Measurements from ENCODE around the gene CIC. TPM values are rescaled to one million over a fixed set of nuclear protein-coding genes. Genes with fewer than 3 reads are reported as not detected.
A peak's percentile ranks its signal among the peaks of the same experiment; 100 is the strongest.

CIC gene
- total and polyA plus RNA-seq, 2 of the 13 experiments (the other 11 are each of a cell fraction or from before 2014, with no cell fraction given), result 5.9 to 8.0 TPM

DNA sequence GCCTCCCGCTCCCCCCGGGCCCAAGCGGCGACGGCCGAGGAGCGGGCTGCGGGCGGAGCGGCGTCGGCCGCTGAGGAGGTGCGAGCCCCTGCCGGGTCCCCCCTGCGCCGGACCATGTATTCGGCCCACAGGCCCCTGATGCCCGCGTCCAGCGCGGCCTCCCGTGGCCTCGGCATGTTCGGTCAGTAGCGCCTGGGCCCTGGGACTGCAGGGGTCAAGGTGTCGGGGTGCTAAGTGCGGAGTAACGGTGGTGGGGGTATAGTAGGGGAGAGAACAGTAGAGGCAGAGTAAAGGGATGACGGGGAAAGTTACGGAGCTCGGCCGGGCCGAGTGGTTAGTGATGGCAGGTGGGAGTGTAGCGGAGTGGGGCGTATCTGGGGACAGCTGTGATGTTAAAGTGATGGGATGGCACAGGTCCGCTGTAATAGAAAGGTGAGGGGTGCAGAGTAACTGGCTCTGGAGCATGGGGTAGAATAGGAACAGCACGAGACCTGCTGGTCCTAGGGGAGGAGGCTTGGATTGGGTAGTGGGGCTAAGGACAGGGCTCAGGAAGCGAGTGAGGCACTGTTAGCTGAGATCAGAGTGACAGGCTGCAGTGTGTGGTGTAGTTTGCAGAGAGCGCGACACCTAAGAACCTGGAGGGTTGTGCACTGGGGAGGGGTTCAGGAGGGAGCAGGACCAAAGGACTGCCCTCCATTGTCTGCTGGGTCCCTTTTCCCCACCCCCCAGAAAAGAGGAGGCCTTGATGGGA is 15.7 kb downstream of the CIC start:
- 9% methylated on average over 23 of the region's 41 CpGs for WGBS (ENCODE audit: low lambda C conversion rate)
- peaks cover 11% of the 10 kb centered on the region; the same call in 1 of the 2 replicates for H4K20me1 ChIP-seq (ENCODE audit: insufficient read depth, low read length)
- FAIRE-seq (no peak), DNase-seq (ENCODE audit: low spot score) (no peak), ATAC-seq (no peak)
- POLR2A ChIA-PET, result interaction anchor here (1.7 kb wide), 1 partner anchor 41 kb away, joined by 9 read pairs; the partner anchor contains the start of gene GSK3A
- H3K9ac ChIP-seq (ENCODE audit: insufficient read depth, low read depth, low read length), result peak overlapping the region; percentile 67
- H3K27ac ChIP-seq (ENCODE audit: extremely low read length, insufficient read depth, low read length), result peak overlapping the region; percentile 42
- BruUV-seq (replicated peaks), result no TSS peak
- CTCF ChIA-PET (ENCODE audit: low intra/inter-chr PET ratio, low total read pairs), result no interaction called here
- H3K4me2 ChIP-seq (ENCODE audit: low read depth, low read length), result peak overlapping the region; percentile 84
- intact Hi-C loops (cut with micrococcal nuclease; ENCODE audit: unreplicated experiment) (no loop called here), in situ Hi-C loops (cut with HindIII; ENCODE audit: extremely low pct_ligation_motif_present, low pct_unique_long_range_greater_than_20kb) (loop anchor here (5.0 kb wide), 1 partner anchor 32 kb away; no protein-coding TSS in a partner anchor)
- peaks cover 16 to 31% of the 10 kb centered on the region in 2 experiments; a peak in 4 of 5 replicates for H3K36me3 ChIP-seq (replicated peaks in 1 of 2; ENCODE audit: control insufficient read depth in 1 of 2, insufficient read depth in 2 of 2, low read length in 2 of 2)
- H3K4me3 ChIP-seq (replicated peaks in 1 of 3; ENCODE audit: insufficient read depth in 1 of 3, low read depth in 2 of 3, low read length in 3 of 3), result peak overlapping the region; percentile 60 to 85 (median 82)
- no peak overlapping the region for H2AFZ ChIP-seq (ENCODE audit: low read length)
- H3K9me3 ChIP-seq (ENCODE audit: low read length), result no peaks in the 10 kb centered on the region
- no peaks in the 10 kb centered on the region; a peak in 1 of 5 replicates for H3K27me3 ChIP-seq (ENCODE audit: control insufficient read depth in 1 of 2, insufficient read depth in 2 of 2, low read length in 2 of 2)
- H3K4me1 ChIP-seq (ENCODE audit: insufficient read depth, low read length), result peaks cover 42% of the 10 kb centered on the region
- H3K79me2 ChIP-seq (ENCODE audit: insufficient read depth, low read length), result peaks cover 29% of the 10 kb centered on the region
- no peak for TF ChIP-seq HMG20B (CRISPR knock-in tag; conservative IDR thresholded peaks at IDR 0.05)
- no peak for TF ChIP-seq PRMT3 (CRISPR knock-in tag; IDR thresholded peaks at IDR 0.05; ENCODE audit: borderline replicate concordance, low read depth)
- peak; percentile 11; the same call in 1 of the 2 replicates for TF ChIP-seq ZSCAN21 (CRISPR knock-in tag; IDR thresholded peaks at IDR 0.05; ENCODE audit: borderline replicate concordance)
- peak; percentile 21 to 27; a peak in 2 of 4 replicates for TF ChIP-seq POLR2A (IDR thresholded peaks at IDR 0.05; ENCODE audit: insufficient read depth in 1 of 2, low read depth in 2 of 2, low read length in 2 of 2)
- peak; percentile 33 for TF ChIP-seq PCBP2 (optimal IDR thresholded peaks at IDR 0.05; ENCODE audit: low read depth, low read length, poor library complexity, severe bottlenecking)
- TF ChIP-seq THAP11 (CRISPR knock-in tag; IDR thresholded peaks at IDR 0.05), result no peak
- TF ChIP-seq NR2F1 (CRISPR knock-in tag; IDR thresholded peaks at IDR 0.05), result 0 out of 4 replicates have a peak, but pooled peaks of 1 of the 2 experiments have one; percentile 27
- 0 out of 2 replicates have a peak, but pooled peaks have one; percentile 37 for TF ChIP-seq HDAC1 (CRISPR knock-in tag; IDR thresholded peaks at IDR 0.05)
- TF ChIP-seq, protein P1, sequence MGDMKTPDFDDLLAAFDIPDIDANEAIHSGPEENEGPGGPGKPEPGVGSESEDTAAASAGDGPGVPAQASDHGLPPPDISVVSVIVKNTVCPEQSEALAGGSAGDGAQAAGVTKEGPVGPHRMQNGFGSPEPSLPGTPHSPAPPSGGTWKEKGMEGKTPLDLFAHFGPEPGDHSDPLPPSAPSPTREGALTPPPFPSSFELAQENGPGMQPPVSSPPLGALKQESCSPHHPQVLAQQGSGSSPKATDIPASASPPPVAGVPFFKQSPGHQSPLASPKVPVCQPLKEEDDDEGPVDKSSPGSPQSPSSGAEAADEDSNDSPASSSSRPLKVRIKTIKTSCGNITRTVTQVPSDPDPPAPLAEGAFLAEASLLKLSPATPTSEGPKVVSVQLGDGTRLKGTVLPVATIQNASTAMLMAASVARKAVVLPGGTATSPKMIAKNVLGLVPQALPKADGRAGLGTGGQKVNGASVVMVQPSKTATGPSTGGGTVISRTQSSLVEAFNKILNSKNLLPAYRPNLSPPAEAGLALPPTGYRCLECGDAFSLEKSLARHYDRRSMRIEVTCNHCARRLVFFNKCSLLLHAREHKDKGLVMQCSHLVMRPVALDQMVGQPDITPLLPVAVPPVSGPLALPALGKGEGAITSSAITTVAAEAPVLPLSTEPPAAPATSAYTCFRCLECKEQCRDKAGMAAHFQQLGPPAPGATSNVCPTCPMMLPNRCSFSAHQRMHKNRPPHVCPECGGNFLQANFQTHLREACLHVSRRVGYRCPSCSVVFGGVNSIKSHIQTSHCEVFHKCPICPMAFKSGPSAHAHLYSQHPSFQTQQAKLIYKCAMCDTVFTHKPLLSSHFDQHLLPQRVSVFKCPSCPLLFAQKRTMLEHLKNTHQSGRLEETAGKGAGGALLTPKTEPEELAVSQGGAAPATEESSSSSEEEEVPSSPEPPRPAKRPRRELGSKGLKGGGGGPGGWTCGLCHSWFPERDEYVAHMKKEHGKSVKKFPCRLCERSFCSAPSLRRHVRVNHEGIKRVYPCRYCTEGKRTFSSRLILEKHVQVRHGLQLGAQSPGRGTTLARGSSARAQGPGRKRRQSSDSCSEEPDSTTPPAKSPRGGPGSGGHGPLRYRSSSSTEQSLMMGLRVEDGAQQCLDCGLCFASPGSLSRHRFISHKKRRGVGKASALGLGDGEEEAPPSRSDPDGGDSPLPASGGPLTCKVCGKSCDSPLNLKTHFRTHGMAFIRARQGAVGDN (CRISPR knock-in tag; IDR thresholded peaks at IDR 0.05), result peak; percentile 59
- no peak for TF ChIP-seq ZNF337 (CRISPR knock-in tag; IDR thresholded peaks at IDR 0.05; ENCODE audit: borderline replicate concordance, low read depth)
- peak; percentile 25; the same call in 1 of the 2 replicates for TF ChIP-seq ZNF501 (CRISPR knock-in tag; IDR thresholded peaks at IDR 0.05)
- TF ChIP-seq ZBTB33 (CRISPR knock-in tag; IDR thresholded peaks at IDR 0.05), result no peak
- no peak for TF ChIP-seq ZUFSP (CRISPR knock-in tag; IDR thresholded peaks at IDR 0.05; ENCODE audit: borderline replicate concordance)
- 0 out of 2 replicates have a peak, but pooled peaks have one; percentile 37 for TF ChIP-seq EED (CRISPR knock-in tag; IDR thresholded peaks at IDR 0.05)
- TF ChIP-seq AGO2 (optimal IDR thresholded peaks at IDR 0.05; ENCODE audit: low read depth, low read length), result peak; percentile 67
